OCI-LY3 (cell line): Measurements from ENCODE around the gene NFIB.

Experiments
- H2AFZ ChIP-seq: fragments of 200-600, 300-600 bp; shearing (Covaris generic); 2 replicates; pipeline ENCODE4 v1.6.0; 2014; ENCODE audit warnings: antibody characterized with exemption, low read depth, low read length
- H3K27ac ChIP-seq: fragments of 200-600, 300-600 bp; sonication (generic); 2 replicates; pipeline ENCODE4 v1.5.1; 2014; ENCODE audit warnings: mild to moderate bottlenecking, low read length, moderate library complexity, mixed read lengths
- H3K27me3 ChIP-seq: fragments of 200-600, 300-600 bp; sonication (generic); 2 replicates; pipeline ENCODE4 v1.6.1; 2014; ENCODE audit warnings: low read depth, low read length, mixed read lengths
- H3K36me3 ChIP-seq: fragments of 200-600, 300-600 bp; sonication (generic); replicated peaks from 2 replicates; pipeline ENCODE3; 2014; ENCODE audit warnings: low read depth, low read length, mixed read lengths
- H3K4me1 ChIP-seq: fragments of 300-600, 200-600 bp; sonication (generic); 2 replicates; pipeline ENCODE4 v1.6.1; 2014; ENCODE audit warnings: low read length, mixed read lengths
- H3K4me2 ChIP-seq: fragments of 200-600, 300-600 bp; sonication (generic); 2 replicates; pipeline ENCODE4 v1.6.1; 2014; ENCODE audit warnings: low read length, mixed read lengths
- H3K4me3 ChIP-seq: fragments of 300-600, 200-600 bp; sonication (generic); 2 replicates; pipeline ENCODE4 v1.5.1; 2014; ENCODE audit warnings: antibody characterized with exemption, mild to moderate bottlenecking, low read length, moderate library complexity
- H3K79me2 ChIP-seq: fragments of 300-600, 200-600 bp; shearing (Covaris generic); 2 replicates; pipeline ENCODE4 v1.6.1; 2014; ENCODE audit warnings: mild to moderate bottlenecking, low read length, mixed read lengths
- H3K9ac ChIP-seq: fragments of 300-600, 200-600 bp; shearing (Covaris generic); 2 replicates; pipeline ENCODE4 v1.6.0; 2014; ENCODE audit warnings: mild to moderate bottlenecking, low read length, moderate library complexity
- H3K9me3 ChIP-seq: fragments of 200-600, 300-600 bp; shearing (Covaris generic); 2 replicates; pipeline ENCODE4 v1.6.1; 2014; ENCODE audit warnings: low read length, mixed read lengths; ENCODE audit not compliant: insufficient read depth
- H4K20me1 ChIP-seq: fragments of 200-600, 300-600 bp; sonication (generic); 2 replicates; pipeline ENCODE4 v1.6.1; 2016; ENCODE audit warnings: low read length, mixed read lengths; ENCODE audit not compliant: insufficient read depth
- CTCF ChIP-seq: fragments of 200-600, 300-600 bp; sonication (generic); IDR thresholded peaks from 2 replicates; pipeline ENCODE4 v1.5.1; 2014; ENCODE audit warnings: antibody characterized with exemption, low read length, low read depth
- EZH2phosphoT487 ChIP-seq: fragments of 200-600 bp; shearing (Covaris generic); IDR thresholded peaks from 2 replicates; pipeline ENCODE4 v1.6.1; 2018; ENCODE audit warnings: antibody characterized with exemption, mixed run types, low read depth

The NFIB gene

GRCh38 chr9:14351221-14351836, 37.4 kb upstream of the NFIB start:
- no peaks in the 10 kb centered on the region for H3K9me3 ChIP-seq
- no peak overlapping the region for H3K9ac ChIP-seq
- TF ChIP-seq EZH2phosphoT487 (no peak), CTCF (no peak)
- no peak overlapping the region for H3K27ac ChIP-seq
- no peaks in the 10 kb centered on the region for H3K36me3 ChIP-seq
- H4K20me1 ChIP-seq = no peaks in the 10 kb centered on the region
- H3K27me3 ChIP-seq = no peaks in the 10 kb centered on the region
- 0 out of 2 replicates have a peak overlapping the region, but pooled peaks have one; percentile 25 for H2AFZ ChIP-seq
- no peaks in the 10 kb centered on the region; the same call in none of the 2 replicates for H3K4me1 ChIP-seq
- no peak overlapping the region for H3K4me2 ChIP-seq
- no peaks in the 10 kb centered on the region for H3K79me2 ChIP-seq
- no peak overlapping the region for H3K4me3 ChIP-seq

- Histone ChIP-seq H3K9me3 (no peaks in the 10 kb centered on the region), H3K79me2 (no peaks in the 10 kb centered on the region), H3K4me1 (no peaks in the 10 kb centered on the region; the same call in none of the 2 replicates), H2AFZ (0 out of 2 replicates have a peak overlapping the region, but pooled peaks have one; percentile 25), H3K27me3 (no peaks in the 10 kb centered on the region), H4K20me1 (no peaks in the 10 kb centered on the region), H3K4me2 (no peak overlapping the region), H3K36me3 (no peaks in the 10 kb centered on the region), H3K27ac (no peak overlapping the region), H3K9ac (no peak overlapping the region), H3K4me3 (no peak overlapping the region)
- TF ChIP-seq CTCF (no peak), EZH2phosphoT487 (no peak)
Measured at GRCh38 chr9:14350754-14351153, 36.8 kb upstream of the NFIB start.

GRCh38 chr9:14350349-14350728, 36.4 kb upstream of the NFIB start:
- no peak for TF ChIP-seq EZH2phosphoT487
- TF ChIP-seq CTCF = no peak
- Histone ChIP-seq H3K36me3 (no peaks in the 10 kb centered on the region), H3K79me2 (no peaks in the 10 kb centered on the region), H3K4me1 (no peaks in the 10 kb centered on the region; the same call in none of the 2 replicates), H3K4me2 (no peak overlapping the region), H3K9ac (no peak overlapping the region), H3K27ac (no peak overlapping the region), H3K9me3 (no peaks in the 10 kb centered on the region), H3K4me3 (no peak overlapping the region), H4K20me1 (no peaks in the 10 kb centered on the region), H2AFZ (no peak overlapping the region), H3K27me3 (no peaks in the 10 kb centered on the region)

GRCh38 chr9:14349447-14350348, 35.8 kb upstream of the NFIB start:
- no peak overlapping the region for H3K4me2 ChIP-seq
- no peaks in the 10 kb centered on the region for H3K79me2 ChIP-seq
- no peak overlapping the region for H3K4me3 ChIP-seq
- no peaks in the 10 kb centered on the region for H3K9me3 ChIP-seq
- no peak overlapping the region for H3K27ac ChIP-seq
- peaks cover 5% of the 10 kb centered on the region; the same call in 1 of the 2 replicates for H3K27me3 ChIP-seq
- no peaks in the 10 kb centered on the region for H4K20me1 ChIP-seq
- no peaks in the 10 kb centered on the region; the same call in none of the 2 replicates for H3K4me1 ChIP-seq
- H3K9ac ChIP-seq = no peak overlapping the region
- H2AFZ ChIP-seq = no peak overlapping the region
- H3K36me3 ChIP-seq = no peaks in the 10 kb centered on the region
- no peak for TF ChIP-seq EZH2phosphoT487
- no peak for TF ChIP-seq CTCF
